Measurements from ENCODE around the gene SUMO2. TPM values are rescaled to one million over a fixed set of nuclear protein-coding genes. Genes with fewer than 3 reads are reported as not detected.

The SUMO2 gene
- total RNA-seq, 1 donor from 2014 or later: 625 TPM

GRCh38 chr17:75124819-75125162 is 58.0 kb downstream of the SUMO2 start:
- no peak for TF ChIP-seq CTCF (IDR thresholded peaks at IDR 0.05; ENCODE audit: partially characterized antibody, unreplicated experiment)
- H3K27me3 Mint-ChIP-seq (ENCODE audit: unreplicated experiment): peaks cover 6% of the 10 kb centered on the region
- peaks cover 3% of the 10 kb centered on the region for H3K4me1 Mint-ChIP-seq (ENCODE audit: low read depth, unreplicated experiment)
- H3K27ac Mint-ChIP-seq (ENCODE audit: unreplicated experiment): no peak overlapping the region
- H3K4me3 Mint-ChIP-seq (ENCODE audit: unreplicated experiment): no peak overlapping the region
- no peaks in the 10 kb centered on the region for H3K36me3 Mint-ChIP-seq (ENCODE audit: unreplicated experiment)
- DNase-seq: no peak
- H3K9me3 Mint-ChIP-seq (ENCODE audit: unreplicated experiment): peaks cover 5% of the 10 kb centered on the region

GRCh38 chr17:75124041-75124818 is 58.5 kb downstream of the SUMO2 start:
- Mint-ChIP-seq H3K4me1 (ENCODE audit: low read depth, unreplicated experiment) (no peaks in the 10 kb centered on the region), H3K36me3 (ENCODE audit: unreplicated experiment) (no peaks in the 10 kb centered on the region), H3K9me3 (ENCODE audit: unreplicated experiment) (peaks cover 5% of the 10 kb centered on the region), H3K27ac (ENCODE audit: unreplicated experiment) (no peak overlapping the region), H3K4me3 (ENCODE audit: unreplicated experiment) (no peak overlapping the region), H3K27me3 (ENCODE audit: unreplicated experiment) (peaks cover 6% of the 10 kb centered on the region)
- TF ChIP-seq CTCF (IDR thresholded peaks at IDR 0.05; ENCODE audit: partially characterized antibody, unreplicated experiment): no peak
- DNase-seq: no peak

- TF ChIP-seq CTCF (IDR thresholded peaks at IDR 0.05; ENCODE audit: partially characterized antibody, unreplicated experiment): no peak
- no peak overlapping the region for H3K4me3 Mint-ChIP-seq (ENCODE audit: unreplicated experiment)
- H3K27me3 Mint-ChIP-seq (ENCODE audit: unreplicated experiment): peaks cover 2% of the 10 kb centered on the region
- no peaks in the 10 kb centered on the region for H3K36me3 Mint-ChIP-seq (ENCODE audit: unreplicated experiment)
- peaks cover 2% of the 10 kb centered on the region for H3K4me1 Mint-ChIP-seq (ENCODE audit: low read depth, unreplicated experiment)
- no peaks in the 10 kb centered on the region for H3K9me3 Mint-ChIP-seq (ENCODE audit: unreplicated experiment)
- no peak for DNase-seq
- H3K27ac Mint-ChIP-seq (ENCODE audit: unreplicated experiment): no peak overlapping the region
These were observed 64.5 kb downstream of the SUMO2 start for GRCh38 chr17:75118307-75118706.

- no peak for DNase-seq
- Mint-ChIP-seq H3K4me3 (ENCODE audit: unreplicated experiment) (no peak overlapping the region), H3K9me3 (ENCODE audit: unreplicated experiment) (no peaks in the 10 kb centered on the region), H3K27me3 (ENCODE audit: unreplicated experiment) (peaks cover 2% of the 10 kb centered on the region), H3K27ac (ENCODE audit: unreplicated experiment) (no peak overlapping the region), H3K36me3 (ENCODE audit: unreplicated experiment) (no peaks in the 10 kb centered on the region), H3K4me1 (ENCODE audit: low read depth, unreplicated experiment) (peaks cover 2% of the 10 kb centered on the region)
- TF ChIP-seq CTCF (IDR thresholded peaks at IDR 0.05; ENCODE audit: partially characterized antibody, unreplicated experiment): no peak
These were observed 66.0 kb downstream of the SUMO2 start for GRCh38 chr17:75116737-75117136.

Other genes starting within 250 kb of the SUMO2 start
- gene OTOP3, start 247.1 kb downstream of the SUMO2 start, total RNA-seq (ENCODE audit: unreplicated experiment): not detected
- gene HID1, start 210.2 kb downstream of the SUMO2 start, total RNA-seq (ENCODE audit: unreplicated experiment): 106 TPM
- gene CDR2L, start 195.3 kb downstream of the SUMO2 start, total RNA-seq (ENCODE audit: unreplicated experiment): 59.4 TPM
- gene MRPL58, start 170.3 kb downstream of the SUMO2 start, total RNA-seq (ENCODE audit: unreplicated experiment): 22.2 TPM
- 139 TPM for gene ATP5PD, start 136.0 kb downstream of the SUMO2 start, total RNA-seq (ENCODE audit: unreplicated experiment)
- 23.4 TPM for gene KCTD2, start 135.7 kb downstream of the SUMO2 start, total RNA-seq (ENCODE audit: unreplicated experiment)
- gene SLC16A5, start 95.0 kb downstream of the SUMO2 start, total RNA-seq (ENCODE audit: unreplicated experiment): 1.1 TPM
- gene ARMC7, start 73.0 kb downstream of the SUMO2 start, total RNA-seq (ENCODE audit: unreplicated experiment): 9.9 TPM
- gene NT5C, start 51.2 kb downstream of the SUMO2 start, total RNA-seq (ENCODE audit: unreplicated experiment): 40.4 TPM
- 642 TPM for gene JPT1, start 28.4 kb downstream of the SUMO2 start, total RNA-seq (ENCODE audit: unreplicated experiment)
- gene NUP85, start 22.7 kb upstream of the SUMO2 start, total RNA-seq (ENCODE audit: unreplicated experiment): 58.9 TPM
- 65.0 TPM for gene GGA3, start 78.6 kb upstream of the SUMO2 start, total RNA-seq (ENCODE audit: unreplicated experiment)
- 48.8 TPM for gene MRPS7, start 78.9 kb upstream of the SUMO2 start, total RNA-seq (ENCODE audit: unreplicated experiment)
- 12.8 TPM for gene MIF4GD, start 88.3 kb upstream of the SUMO2 start, total RNA-seq (ENCODE audit: unreplicated experiment)
- gene SLC25A19, start 106.5 kb upstream of the SUMO2 start, total RNA-seq (ENCODE audit: unreplicated experiment): 9.3 TPM
- gene GRB2, start 222.7 kb upstream of the SUMO2 start, total RNA-seq (ENCODE audit: unreplicated experiment): 148 TPM